Sigmoid colon (tissue), 7 donors: ENCODE measurements around the gene PRAC2. TPM values are rescaled to one million over a fixed set of nuclear protein-coding genes. Genes with fewer than 3 reads are reported as not detected.

Experiments
- DNase-seq: peaks from one replicate; pipeline ENCODE4 v3.0.0-alpha.2; 2019
- H3K27ac ChIP-seq, 4 donors: fragments of 200-600 bp; sonication (generic); one replicate each; pipeline ENCODE4 v1.5.1; 2016 to 2019; ENCODE audit warnings: mild to moderate bottlenecking in 1 of 4
- H3K27me3 ChIP-seq, 3 donors: fragments of 200-600 bp; sonication (generic); one replicate each; pipeline ENCODE4 v1.5.1; 2019; ENCODE audit warnings: mild to moderate bottlenecking in 1 of 3
- H3K36me3 ChIP-seq, 4 donors: fragments of 200-600 bp; sonication (generic); one replicate each; pipeline ENCODE4 v1.5.1; 2016 to 2019
- H3K4me1 ChIP-seq, 4 donors: fragments of 200-600 bp; sonication (generic); one replicate each; pipeline ENCODE4 v1.5.1; 2017 to 2019
- H3K4me3 ChIP-seq, 4 donors: fragments of 200-600 bp; sonication (generic); one replicate each; pipeline ENCODE4 v1.5.1; 2017 to 2019; ENCODE audit warnings: mild to moderate bottlenecking in 2 of 4, moderate library complexity in 1 of 4
- H3K9me3 ChIP-seq, 4 donors: fragments of 200-600 bp in 3 of 4; sonication (generic) in 3 of 4; one replicate each; pipeline versions ENCODE4 v1.5.1 to v1.6.1; 2013 to 2019
- EP300 ChIP-seq, 4 donors: sonication (generic); formaldehyde crosslinking; IDR thresholded peaks; one replicate each; pipeline ENCODE4 v1.6.1; 2017; ENCODE audit warnings: antibody characterized with exemption in 4 of 4
- POLR2A ChIP-seq, 2 donors: fragments of 450-650 bp; IDR thresholded peaks; one replicate each; pipeline ENCODE4 v1.6.1; 2016; ENCODE audit warnings: antibody characterized with exemption in 2 of 2, mild to moderate bottlenecking in 2 of 2, moderate library complexity in 2 of 2
- POLR2AphosphoS5 ChIP-seq, 4 donors: sonication (generic); formaldehyde crosslinking; IDR thresholded peaks; one replicate each; pipeline ENCODE4 v1.6.1; 2017; ENCODE audit warnings: antibody characterized with exemption in 4 of 4
- WGBS, 2 donors: extraction: QIAGEN DNeasy Blood & Tissue Kit; methylation state at CpG; one replicate each; pipeline ENCODE4 v1.1.7; 2013; 5-methylcytosine and 5-hydroxymethylcytosine counted together
- intact Hi-C: fragments of 100-400 bp; cut with DNase I; formaldehyde crosslinking; loops from one replicate; pipeline ENCODE4 v1.15.1; 2023
- polyA plus RNA-seq, 3 donors: library from polyadenylated mRNA; stranded (reverse); fragments of 200-250 nt; gene quantifications; one replicate each; pipeline ENCODE4 v1.2.3, GENCODE V29; 2013
- total RNA-seq, 4 donors: library from RNA; depleted of rRNA; stranded (reverse); fragments of >200 nt; gene quantifications; one replicate each; pipeline ENCODE4 v1.1.0, GENCODE V29; 2016
- TF ChIP-seq, protein P1 (sequence below), 4 experiments: fragments of 450-650 bp in 3 of 4; fragments of 200-600 bp in 1 of 4; IDR thresholded peaks; one replicate each; pipeline ENCODE4 v1.5.1; 2016 to 2019; ENCODE audit warnings: antibody characterized with exemption in 4 of 4, mild to moderate bottlenecking in 3 of 4, moderate library complexity in 2 of 4
- donor health status: healthy with polysubstance abuse.
- donor health status: Bipolar disorder and iron deficiency.
- donor health status: healthy.

PRAC2 gene
- total and polyA plus RNA-seq, 7 donors = 2.1 to 20.3 (median 12.4) TPM; not detected in 3

DNA sequence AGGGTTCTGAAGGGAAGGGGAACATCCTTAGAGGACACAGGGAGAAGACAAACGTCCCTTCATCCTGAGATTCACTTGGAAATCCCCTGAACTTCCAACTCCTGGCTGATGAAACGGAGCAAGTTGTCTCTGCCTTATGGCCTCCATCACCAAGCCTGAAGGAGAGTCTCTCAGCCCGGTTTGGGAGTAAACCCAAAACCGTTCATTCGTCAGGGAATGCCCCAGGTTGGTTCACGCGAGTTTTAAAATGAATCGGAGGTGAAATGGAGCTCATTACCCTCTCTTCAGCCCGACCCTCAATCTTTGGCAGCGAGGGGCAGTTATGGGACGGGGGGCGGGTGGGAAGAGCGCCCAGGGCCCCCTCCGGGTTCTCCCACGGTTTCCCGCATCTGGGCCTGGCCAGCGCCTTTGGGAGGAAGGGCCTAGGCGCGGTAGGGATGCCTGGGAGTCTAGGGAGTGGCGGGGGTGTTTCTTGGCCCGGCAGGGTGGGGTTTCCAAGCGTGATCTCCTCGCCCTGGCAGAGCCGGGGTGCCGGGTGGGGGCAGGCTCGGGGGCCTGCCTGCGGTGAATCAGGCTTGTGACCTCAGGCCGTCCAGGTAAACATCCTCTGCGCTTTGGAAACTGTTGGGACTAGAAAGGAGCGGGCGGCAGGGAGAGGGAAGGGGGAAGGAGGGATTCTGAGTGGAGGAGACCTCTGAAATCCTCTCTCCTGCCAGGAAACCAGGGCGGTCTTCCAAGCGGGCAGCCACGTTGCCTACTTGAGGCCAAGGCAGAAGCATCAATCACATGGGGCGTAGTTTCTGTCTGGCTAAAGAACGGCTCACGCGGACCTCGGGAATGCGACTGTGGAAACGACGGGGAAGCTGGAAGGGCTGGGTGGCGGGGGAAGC lies 29.7 kb downstream of the PRAC2 start:
- H3K4me3 ChIP-seq = no peak overlapping the region
- 20 to 24% methylated on average over 43 of the region's 43 CpGs for WGBS, 2 donors
- H3K27ac ChIP-seq = no peak overlapping the region
- intact Hi-C loops = no loop called here
- peak in 1 of 2 donors; percentile 53 for TF ChIP-seq POLR2A (IDR thresholded peaks at IDR 0.05)
- no peak for TF ChIP-seq EP300 (IDR thresholded peaks at IDR 0.05)
- H3K27me3 ChIP-seq = peaks cover 73 to 100% (median 93%) of the 10 kb centered on the region in 3 donors
- DNase-seq = no peak
- no peaks in the 10 kb centered on the region for H3K36me3 ChIP-seq
- H3K4me1 ChIP-seq = peaks cover 0 to 31% (median 25%) of the 10 kb centered on the region in 4 donors
- H3K9me3 ChIP-seq = no peaks in the 10 kb centered on the region

DNA sequence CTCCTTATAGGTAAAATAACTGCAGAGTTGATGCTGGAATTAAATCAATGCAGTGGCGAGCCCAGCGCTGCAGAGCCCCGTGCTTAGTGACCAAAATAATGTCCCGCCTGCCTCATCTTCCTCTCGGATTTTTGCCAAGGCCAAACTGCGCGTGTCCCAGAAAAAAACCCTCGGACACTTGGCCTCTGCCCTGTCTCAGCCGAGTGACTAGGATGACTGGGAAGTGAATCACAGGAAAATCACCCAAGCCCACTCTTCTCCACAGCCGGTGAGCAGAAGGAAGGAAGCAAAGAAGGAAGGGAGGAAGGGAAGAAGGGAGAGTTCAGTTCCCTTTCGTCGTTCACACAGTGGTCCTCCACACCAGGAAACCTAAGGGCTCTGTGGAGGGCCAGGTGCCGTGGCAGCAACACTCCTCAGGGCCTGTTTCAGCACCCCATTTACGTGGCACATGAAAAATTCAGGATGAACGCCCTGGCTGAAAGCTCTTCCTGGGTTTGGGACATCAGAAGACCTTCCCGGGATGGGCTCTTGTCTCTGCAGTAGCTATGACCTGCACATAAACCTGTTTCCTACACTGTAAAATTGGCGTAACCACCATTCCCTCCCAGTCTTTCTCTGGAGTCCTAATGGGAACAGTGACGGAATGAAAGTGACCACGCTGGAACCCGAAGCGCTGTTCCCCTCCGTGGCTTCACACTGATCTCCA lies 31.0 kb downstream of the PRAC2 start:
- H3K27ac ChIP-seq = no peak overlapping the region
- WGBS, 2 donors = 32 to 53% methylated on average over 22 of the region's 22 CpGs
- H3K36me3 ChIP-seq = no peaks in the 10 kb centered on the region
- DNase-seq = no peak
- no peak overlapping the region for H3K4me3 ChIP-seq
- no peak for TF ChIP-seq POLR2A (IDR thresholded peaks at IDR 0.05)
- TF ChIP-seq, protein P1, sequence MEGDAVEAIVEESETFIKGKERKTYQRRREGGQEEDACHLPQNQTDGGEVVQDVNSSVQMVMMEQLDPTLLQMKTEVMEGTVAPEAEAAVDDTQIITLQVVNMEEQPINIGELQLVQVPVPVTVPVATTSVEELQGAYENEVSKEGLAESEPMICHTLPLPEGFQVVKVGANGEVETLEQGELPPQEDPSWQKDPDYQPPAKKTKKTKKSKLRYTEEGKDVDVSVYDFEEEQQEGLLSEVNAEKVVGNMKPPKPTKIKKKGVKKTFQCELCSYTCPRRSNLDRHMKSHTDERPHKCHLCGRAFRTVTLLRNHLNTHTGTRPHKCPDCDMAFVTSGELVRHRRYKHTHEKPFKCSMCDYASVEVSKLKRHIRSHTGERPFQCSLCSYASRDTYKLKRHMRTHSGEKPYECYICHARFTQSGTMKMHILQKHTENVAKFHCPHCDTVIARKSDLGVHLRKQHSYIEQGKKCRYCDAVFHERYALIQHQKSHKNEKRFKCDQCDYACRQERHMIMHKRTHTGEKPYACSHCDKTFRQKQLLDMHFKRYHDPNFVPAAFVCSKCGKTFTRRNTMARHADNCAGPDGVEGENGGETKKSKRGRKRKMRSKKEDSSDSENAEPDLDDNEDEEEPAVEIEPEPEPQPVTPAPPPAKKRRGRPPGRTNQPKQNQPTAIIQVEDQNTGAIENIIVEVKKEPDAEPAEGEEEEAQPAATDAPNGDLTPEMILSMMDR (IDR thresholded peaks at IDR 0.05) = no peak
- TF ChIP-seq POLR2AphosphoS5 (IDR thresholded peaks at IDR 0.05) = no peak
- no peak for TF ChIP-seq EP300 (IDR thresholded peaks at IDR 0.05)
- H3K9me3 ChIP-seq = no peaks in the 10 kb centered on the region
- H3K27me3 ChIP-seq = peaks cover 66 to 98% (median 80%) of the 10 kb centered on the region in 3 donors
- peaks cover 0 to 29% (median 25%) of the 10 kb centered on the region in 4 donors for H3K4me1 ChIP-seq
- intact Hi-C loops = no loop called here

DNA sequence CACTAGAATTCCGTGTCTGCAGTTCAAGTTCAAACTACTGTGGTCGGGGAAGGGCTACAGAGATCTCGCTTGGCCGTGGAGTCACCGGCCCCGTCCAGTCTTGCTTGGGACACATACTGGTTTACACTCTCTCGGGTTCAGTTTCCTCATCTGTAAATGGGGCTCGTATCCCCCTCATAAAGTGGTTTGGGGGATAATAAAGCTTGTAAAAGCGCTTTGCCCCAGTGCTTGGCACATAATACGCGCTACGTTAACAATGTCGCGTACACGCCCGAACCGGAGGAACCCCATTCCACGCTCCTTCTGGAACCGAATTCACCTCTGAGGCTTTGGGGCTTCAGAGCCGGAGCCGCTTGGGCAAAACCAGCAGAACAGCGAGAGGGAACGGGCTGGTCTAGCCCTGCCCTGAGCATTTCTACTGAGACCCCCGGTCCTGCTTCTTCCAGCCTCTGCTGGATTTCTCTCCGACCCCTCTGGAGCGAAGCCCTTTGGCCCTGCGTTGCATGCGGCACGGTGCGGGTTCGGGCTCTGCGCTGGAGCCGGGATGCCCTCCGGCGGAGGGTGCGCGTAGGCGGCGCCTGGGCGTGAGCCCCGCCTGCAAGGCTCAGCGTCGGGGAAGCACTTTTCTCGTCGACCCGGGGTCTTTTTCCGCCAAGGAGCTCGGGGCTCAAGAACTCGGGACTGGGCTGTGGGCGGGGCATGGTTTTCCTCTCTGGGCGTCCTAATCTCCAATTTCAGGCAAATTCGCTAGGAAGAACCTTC lies 31.7 kb downstream of the PRAC2 start:
- Histone ChIP-seq H3K36me3 (no peaks in the 10 kb centered on the region), H3K27me3 (peaks cover 58 to 98% (median 78%) of the 10 kb centered on the region in 3 donors), H3K4me1 (peaks cover 0 to 29% (median 25%) of the 10 kb centered on the region in 4 donors), H3K27ac (no peak overlapping the region), H3K9me3 (no peaks in the 10 kb centered on the region), H3K4me3 (no peak overlapping the region)
- intact Hi-C loops = no loop called here
- WGBS, 2 donors = 19 to 25% methylated on average over 52 of the region's 52 CpGs
- no peak for DNase-seq
- TF ChIP-seq, protein P1 (IDR thresholded peaks at IDR 0.05) = no peak
- TF ChIP-seq POLR2A (IDR thresholded peaks at IDR 0.05) = no peak
- no peak for TF ChIP-seq EP300 (IDR thresholded peaks at IDR 0.05)
- no peak for TF ChIP-seq POLR2AphosphoS5 (IDR thresholded peaks at IDR 0.05)

DNA sequence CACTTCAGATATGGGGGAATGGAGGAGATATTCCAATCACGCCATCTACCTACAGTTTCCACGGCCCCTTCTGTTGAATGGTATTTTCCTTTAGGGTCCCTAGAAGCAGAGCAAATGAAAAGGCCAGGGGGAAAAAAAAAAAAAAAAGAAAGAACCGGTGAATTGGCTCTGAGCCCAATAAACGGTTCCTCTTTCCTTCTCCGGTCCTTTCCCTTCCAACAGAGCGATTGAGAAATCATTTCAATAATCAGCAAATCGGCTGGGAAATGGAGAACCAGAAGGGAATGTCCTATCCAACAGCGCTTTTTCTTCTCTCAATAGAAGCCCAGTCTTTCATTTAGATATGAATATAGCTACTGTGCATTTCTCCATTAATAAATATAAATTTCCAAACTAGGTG lies 32.4 kb downstream of the PRAC2 start:
- Histone ChIP-seq H3K9me3 (no peaks in the 10 kb centered on the region), H3K36me3 (no peaks in the 10 kb centered on the region), H3K4me1 (peaks cover 0 to 29% (median 25%) of the 10 kb centered on the region in 4 donors), H3K27ac (no peak overlapping the region), H3K27me3 (peaks cover 52 to 98% (median 75%) of the 10 kb centered on the region in 3 donors), H3K4me3 (no peak overlapping the region)
- WGBS, 2 donors = 34 to 47% methylated on average over 8 of the region's 8 CpGs
- intact Hi-C loops = no loop called here
- DNase-seq = no peak
- TF ChIP-seq POLR2AphosphoS5 (IDR thresholded peaks at IDR 0.05) = no peak

DNA sequence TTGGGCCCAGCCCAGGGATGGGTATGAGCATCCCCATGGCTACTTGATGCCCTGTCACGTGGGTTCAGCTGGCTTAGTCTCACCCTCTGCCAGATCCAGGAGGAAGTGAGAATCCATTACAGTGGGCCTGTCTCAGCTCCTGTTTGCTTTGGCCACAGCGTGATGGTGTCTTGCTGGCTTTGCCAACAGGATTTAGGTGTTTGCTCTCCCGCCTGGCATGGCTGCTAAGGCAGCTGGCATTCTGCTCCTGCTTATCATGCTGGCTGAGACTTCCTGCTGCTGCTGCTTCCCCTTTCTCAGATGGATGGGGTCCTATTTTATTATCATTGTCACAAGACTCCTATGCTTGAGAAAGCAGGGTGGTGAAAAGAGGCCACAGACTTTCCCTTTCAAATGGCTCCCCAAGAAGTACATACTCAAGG lies 33.9 kb downstream of the PRAC2 start:
- DNase-seq = peak; percentile 38
- TF ChIP-seq, protein P1 (IDR thresholded peaks at IDR 0.05) = no peak
- TF ChIP-seq EP300 (IDR thresholded peaks at IDR 0.05) (no peak), POLR2A (IDR thresholded peaks at IDR 0.05) (no peak), POLR2AphosphoS5 (IDR thresholded peaks at IDR 0.05) (no peak)
- intact Hi-C loops = no loop called here
- WGBS, 2 donors = 13 to 26% methylated on average over 3 of the region's 3 CpGs
- H3K27me3 ChIP-seq = peaks cover 39 to 97% (median 60%) of the 10 kb centered on the region in 3 donors
- no peaks in the 10 kb centered on the region for H3K36me3 ChIP-seq
- no peak overlapping the region for H3K4me3 ChIP-seq
- peaks cover 0 to 29% (median 25%) of the 10 kb centered on the region in 4 donors for H3K4me1 ChIP-seq
- no peak overlapping the region for H3K27ac ChIP-seq
- H3K9me3 ChIP-seq = no peaks in the 10 kb centered on the region
